ENCODE measurements around the gene WRAP73. TPM values are rescaled to one million over a fixed set of nuclear protein-coding genes. Genes with fewer than 3 reads are reported as not detected.

The WRAP73 gene
- total RNA-seq, 2 donors from 2014 or later: 22.1 to 24.9 TPM

DNA sequence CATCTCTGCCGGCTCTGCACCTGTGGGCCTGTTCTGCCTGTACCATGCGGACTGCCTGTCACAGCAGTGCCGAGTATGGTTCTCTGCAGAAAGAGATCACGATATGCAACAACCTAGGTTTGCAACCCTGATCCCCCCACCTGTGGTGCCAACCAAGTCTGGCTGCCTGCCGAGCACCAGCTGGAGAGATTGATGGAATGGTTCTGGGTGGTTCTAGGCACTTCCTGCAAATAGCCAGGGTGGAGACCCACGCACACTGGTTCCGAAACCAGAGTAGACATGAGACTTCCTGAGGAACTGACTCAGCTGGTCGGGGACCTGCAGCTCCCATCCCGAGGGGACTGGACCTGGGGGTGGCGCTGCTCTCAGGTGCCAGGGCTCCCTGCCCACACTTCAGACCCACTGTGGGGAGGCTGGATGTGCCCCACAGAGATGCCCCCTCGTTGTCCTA lies 19.7 kb downstream of the WRAP73 start:
- Histone ChIP-seq H3K27ac (no peak overlapping the region), H3K4me3 (no peak overlapping the region), H3K4me1 (ENCODE audit: control insufficient read depth in 1 of 2, low read depth in 2 of 2) (peaks cover 6 to 7% of the 10 kb centered on the region in 2 donors), H3K27me3 (replicated peaks; ENCODE audit: insufficient read depth) (no peaks in the 10 kb centered on the region), H3K9me3 (no peaks in the 10 kb centered on the region), H3K36me3 (peaks cover 57% of the 10 kb centered on the region)
- DNase-seq (ENCODE audit: low spot score) (no peak), ATAC-seq (ENCODE audit: insufficient number of reproducible peaks, low FRiP score, low read depth) (no peak)
- TF ChIP-seq CTCF (IDR thresholded peaks at IDR 0.05): no peak

GRCh38 chr1:3629561-3630160 lies 20.2 kb downstream of the WRAP73 start:
- ATAC-seq (ENCODE audit: insufficient number of reproducible peaks, low FRiP score, low read depth): no peak
- Histone ChIP-seq H3K4me1 (ENCODE audit: control insufficient read depth in 1 of 2, low read depth in 2 of 2) (peaks cover 6 to 7% of the 10 kb centered on the region in 2 donors), H3K27ac (no peak overlapping the region), H3K4me3 (no peak overlapping the region), H3K27me3 (replicated peaks; ENCODE audit: insufficient read depth) (no peaks in the 10 kb centered on the region), H3K9me3 (no peaks in the 10 kb centered on the region), H3K36me3 (peaks cover 52% of the 10 kb centered on the region)
- DNase-seq (ENCODE audit: low spot score): no peak
- TF ChIP-seq CTCF (IDR thresholded peaks at IDR 0.05): no peak

DNA sequence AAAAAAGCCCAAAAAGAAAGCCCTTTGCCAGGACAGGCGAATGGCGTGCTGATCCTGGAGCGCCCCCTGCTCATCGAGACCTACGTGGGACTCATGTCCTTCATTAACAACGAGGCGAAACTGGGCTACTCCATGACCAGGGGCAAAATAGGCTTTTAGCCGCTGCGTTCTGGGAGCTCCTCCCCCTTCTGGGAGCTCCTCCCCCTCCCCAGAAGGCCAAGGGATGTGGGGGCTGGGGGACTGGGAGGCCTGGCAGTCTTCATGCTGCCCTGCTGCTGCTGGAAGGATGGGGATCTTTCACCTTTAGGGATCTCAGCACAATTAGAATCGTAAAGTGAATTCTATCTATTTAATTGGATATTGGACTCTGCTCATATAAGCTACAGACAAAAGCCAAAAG lies 21.5 kb downstream of the WRAP73 start:
- no peaks in the 10 kb centered on the region for H3K27me3 ChIP-seq (replicated peaks; ENCODE audit: insufficient read depth)
- no peak for TF ChIP-seq CTCF (IDR thresholded peaks at IDR 0.05)
- DNase-seq (ENCODE audit: low spot score) (no peak), ATAC-seq (ENCODE audit: insufficient number of reproducible peaks, low FRiP score, low read depth) (no peak)
- no peaks in the 10 kb centered on the region for H3K9me3 ChIP-seq
- peaks cover 40% of the 10 kb centered on the region for H3K36me3 ChIP-seq
- H3K4me1 ChIP-seq (ENCODE audit: control insufficient read depth in 1 of 2, low read depth in 2 of 2): peaks cover 10 to 14% of the 10 kb centered on the region in 2 donors
- no peak overlapping the region for H3K27ac ChIP-seq
- H3K4me3 ChIP-seq: no peak overlapping the region

DNA sequence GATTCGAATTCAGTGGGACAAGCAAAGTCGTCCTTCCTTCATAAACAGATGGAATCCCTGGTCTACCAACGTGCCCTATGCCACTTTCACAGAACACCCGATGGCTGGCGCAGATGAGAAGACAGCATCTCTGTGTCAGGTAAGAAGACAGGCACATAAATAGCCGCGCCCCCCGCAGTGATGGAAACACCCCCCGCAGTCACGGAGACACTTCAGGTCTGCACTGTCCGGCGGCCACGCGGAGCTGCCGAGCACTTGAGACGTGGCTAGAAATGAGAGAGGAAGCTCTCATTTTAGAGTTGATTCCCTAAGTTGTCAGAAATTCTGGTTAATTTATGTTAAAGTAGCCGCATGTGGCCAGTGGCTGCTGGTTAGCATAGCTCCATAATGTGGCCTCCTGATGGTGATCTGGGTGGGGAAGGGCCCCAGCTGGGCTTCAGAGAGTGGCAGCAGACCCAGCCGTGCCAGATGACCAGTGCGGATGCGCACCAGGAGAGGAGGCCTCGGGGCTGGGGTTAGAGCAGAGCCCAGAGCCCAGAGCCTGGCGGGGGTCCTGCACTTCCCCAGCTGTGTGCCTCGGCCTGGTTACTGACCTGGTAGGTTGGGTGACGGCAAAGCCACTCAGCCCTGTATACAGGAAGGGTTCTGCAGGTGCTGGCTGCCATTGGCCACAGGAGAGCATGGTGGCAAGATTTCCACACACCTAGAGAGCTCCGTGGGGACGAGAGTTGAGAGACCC lies 22.2 kb downstream of the WRAP73 start:
- ATAC-seq (ENCODE audit: insufficient number of reproducible peaks, low FRiP score, low read depth) (no peak), DNase-seq (ENCODE audit: low spot score) (no peak)
- Histone ChIP-seq H3K36me3 (peaks cover 38% of the 10 kb centered on the region), H3K27me3 (replicated peaks; ENCODE audit: insufficient read depth) (no peaks in the 10 kb centered on the region), H3K4me3 (no peak overlapping the region), H3K27ac (no peak overlapping the region), H3K9me3 (no peaks in the 10 kb centered on the region), H3K4me1 (ENCODE audit: control insufficient read depth in 1 of 2, low read depth in 2 of 2) (peaks cover 16 to 22% of the 10 kb centered on the region in 2 donors)
- TF ChIP-seq CTCF (IDR thresholded peaks at IDR 0.05): no peak

DNA sequence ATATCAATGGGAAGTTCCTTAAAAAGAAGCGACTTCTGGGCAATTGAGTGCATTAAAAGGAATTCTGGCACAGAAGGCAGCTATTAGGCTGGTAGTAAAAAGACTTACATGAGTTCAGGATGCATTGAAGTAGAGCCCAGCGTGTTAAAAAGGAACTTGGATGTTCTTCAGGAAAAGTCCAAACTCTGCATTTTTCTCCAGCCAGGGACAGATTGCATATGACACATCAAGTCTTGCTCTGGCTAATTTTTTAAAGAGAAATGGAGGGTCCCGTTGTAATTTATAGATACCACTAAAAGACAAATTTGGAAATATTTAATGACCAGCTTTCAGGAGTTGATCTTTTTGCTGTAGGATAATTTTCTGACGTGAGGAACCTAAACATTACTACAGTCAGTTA lies 23.9 kb downstream of the WRAP73 start:
- Histone ChIP-seq H3K4me1 (ENCODE audit: control insufficient read depth in 1 of 2, low read depth in 2 of 2) (peaks cover 16 to 24% of the 10 kb centered on the region in 2 donors), H3K36me3 (peaks cover 29% of the 10 kb centered on the region), H3K4me3 (peak overlapping the region; percentile 97), H3K9me3 (no peaks in the 10 kb centered on the region), H3K27ac (no peak overlapping the region), H3K27me3 (replicated peaks; ENCODE audit: insufficient read depth) (no peaks in the 10 kb centered on the region)
- TF ChIP-seq CTCF (IDR thresholded peaks at IDR 0.05): no peak
- no peak for DNase-seq (ENCODE audit: low spot score)
- no peak for ATAC-seq (ENCODE audit: insufficient number of reproducible peaks, low FRiP score, low read depth)

Data from thoracic aorta (tissue), 2 donors.